ENCODE measurements around the gene PLA2G6. TPM values are rescaled to one million over a fixed set of nuclear protein-coding genes. Genes with fewer than 3 reads are reported as not detected.

Gene PLA2G6
- total and polyA plus RNA-seq, 9 of the 15 experiments (the other 6 are each of a cell fraction or from before 2014, with no cell fraction given), result 0.11 to 12.2 (median 9.7) TPM

DNA sequence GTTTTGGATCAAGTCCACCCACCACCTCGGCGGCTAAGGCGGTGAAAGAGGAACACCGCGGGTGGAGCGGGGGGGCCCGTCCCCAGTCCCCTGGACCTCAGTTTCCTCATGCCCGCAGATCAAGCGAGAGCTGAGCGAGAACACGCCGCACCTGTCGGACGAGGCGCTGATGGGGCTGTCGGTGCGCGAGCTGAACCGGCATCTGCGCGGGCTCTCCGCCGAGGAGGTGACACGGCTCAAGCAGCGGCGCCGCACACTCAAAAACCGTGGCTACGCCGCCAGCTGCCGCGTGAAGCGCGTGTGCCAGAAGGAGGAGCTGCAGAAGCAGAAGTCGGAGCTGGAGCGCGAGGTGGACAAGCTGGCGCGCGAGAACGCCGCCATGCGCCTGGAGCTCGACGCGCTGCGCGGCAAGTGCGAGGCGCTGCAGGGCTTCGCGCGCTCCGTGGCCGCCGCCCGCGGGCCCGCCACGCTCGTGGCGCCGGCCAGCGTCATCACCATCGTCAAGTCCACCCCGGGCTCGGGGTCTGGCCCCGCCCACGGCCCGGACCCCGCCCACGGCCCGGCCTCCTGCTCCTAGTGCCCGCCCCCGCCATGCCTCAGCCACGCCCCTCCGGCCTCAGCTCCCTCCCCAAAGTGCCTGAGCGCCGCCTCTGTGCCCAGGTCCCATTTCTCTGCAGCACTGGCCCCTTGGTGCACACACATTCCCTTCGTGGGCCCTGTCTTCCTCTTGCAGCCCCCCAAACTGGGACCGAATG lies 32.8 kb upstream of the PLA2G6 start (continued):
- TF ChIP-seq, protein P1, sequence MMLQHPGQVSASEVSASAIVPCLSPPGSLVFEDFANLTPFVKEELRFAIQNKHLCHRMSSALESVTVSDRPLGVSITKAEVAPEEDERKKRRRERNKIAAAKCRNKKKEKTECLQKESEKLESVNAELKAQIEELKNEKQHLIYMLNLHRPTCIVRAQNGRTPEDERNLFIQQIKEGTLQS (IDR thresholded peaks at IDR 0.05), result no peak
- TF ChIP-seq, protein P1 (CRISPR knock-in tag; conservative IDR thresholded peaks at IDR 0.05), result no peak
- TF ChIP-seq MTF1 (CRISPR knock-in tag; IDR thresholded peaks at IDR 0.05; ENCODE audit: borderline replicate concordance) (no peak), KLF10 (CRISPR knock-in tag; IDR thresholded peaks at IDR 0.05) (no peak), TARDBP (IDR thresholded peaks at IDR 0.05) (peak; percentile 81; the same call in 1 of the 2 replicates), BCLAF1 (IDR thresholded peaks at IDR 0.05; ENCODE audit: borderline replicate concordance in 1 of 2, control insufficient read depth in 1 of 2, low read depth in 2 of 2, low read length in 1 of 2) (no peak), TCF15 (CRISPR knock-in tag; IDR thresholded peaks at IDR 0.05) (no peak), SIN3A (IDR thresholded peaks at IDR 0.05; ENCODE audit: borderline replicate concordance in 2 of 2, control insufficient read depth in 1 of 2, low read depth in 2 of 2, low read length in 2 of 2) (no peak), PREB (CRISPR knock-in tag; IDR thresholded peaks at IDR 0.05) (no peak)
- TF ChIP-seq, protein P2, sequence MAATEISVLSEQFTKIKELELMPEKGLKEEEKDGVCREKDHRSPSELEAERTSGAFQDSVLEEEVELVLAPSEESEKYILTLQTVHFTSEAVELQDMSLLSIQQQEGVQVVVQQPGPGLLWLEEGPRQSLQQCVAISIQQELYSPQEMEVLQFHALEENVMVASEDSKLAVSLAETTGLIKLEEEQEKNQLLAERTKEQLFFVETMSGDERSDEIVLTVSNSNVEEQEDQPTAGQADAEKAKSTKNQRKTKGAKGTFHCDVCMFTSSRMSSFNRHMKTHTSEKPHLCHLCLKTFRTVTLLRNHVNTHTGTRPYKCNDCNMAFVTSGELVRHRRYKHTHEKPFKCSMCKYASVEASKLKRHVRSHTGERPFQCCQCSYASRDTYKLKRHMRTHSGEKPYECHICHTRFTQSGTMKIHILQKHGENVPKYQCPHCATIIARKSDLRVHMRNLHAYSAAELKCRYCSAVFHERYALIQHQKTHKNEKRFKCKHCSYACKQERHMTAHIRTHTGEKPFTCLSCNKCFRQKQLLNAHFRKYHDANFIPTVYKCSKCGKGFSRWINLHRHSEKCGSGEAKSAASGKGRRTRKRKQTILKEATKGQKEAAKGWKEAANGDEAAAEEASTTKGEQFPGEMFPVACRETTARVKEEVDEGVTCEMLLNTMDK (IDR thresholded peaks at IDR 0.05; ENCODE audit: borderline replicate concordance, insufficient read depth, low read depth, low read length, poor library complexity, severe bottlenecking), result no peak
- TF ChIP-seq, protein P3, sequence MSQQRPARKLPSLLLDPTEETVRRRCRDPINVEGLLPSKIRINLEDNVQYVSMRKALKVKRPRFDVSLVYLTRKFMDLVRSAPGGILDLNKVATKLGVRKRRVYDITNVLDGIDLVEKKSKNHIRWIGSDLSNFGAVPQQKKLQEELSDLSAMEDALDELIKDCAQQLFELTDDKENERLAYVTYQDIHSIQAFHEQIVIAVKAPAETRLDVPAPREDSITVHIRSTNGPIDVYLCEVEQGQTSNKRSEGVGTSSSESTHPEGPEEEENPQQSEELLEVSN (IDR thresholded peaks at IDR 0.05; ENCODE audit: borderline replicate concordance in 1 of 2, extremely low read depth in 1 of 2, insufficient read depth in 1 of 2, insufficient read length in 1 of 2, low read depth in 1 of 2, low read length in 1 of 2, poor library complexity in 1 of 2, severe bottlenecking in 1 of 2), result peak; percentile 99
- TF ChIP-seq, protein P4, sequence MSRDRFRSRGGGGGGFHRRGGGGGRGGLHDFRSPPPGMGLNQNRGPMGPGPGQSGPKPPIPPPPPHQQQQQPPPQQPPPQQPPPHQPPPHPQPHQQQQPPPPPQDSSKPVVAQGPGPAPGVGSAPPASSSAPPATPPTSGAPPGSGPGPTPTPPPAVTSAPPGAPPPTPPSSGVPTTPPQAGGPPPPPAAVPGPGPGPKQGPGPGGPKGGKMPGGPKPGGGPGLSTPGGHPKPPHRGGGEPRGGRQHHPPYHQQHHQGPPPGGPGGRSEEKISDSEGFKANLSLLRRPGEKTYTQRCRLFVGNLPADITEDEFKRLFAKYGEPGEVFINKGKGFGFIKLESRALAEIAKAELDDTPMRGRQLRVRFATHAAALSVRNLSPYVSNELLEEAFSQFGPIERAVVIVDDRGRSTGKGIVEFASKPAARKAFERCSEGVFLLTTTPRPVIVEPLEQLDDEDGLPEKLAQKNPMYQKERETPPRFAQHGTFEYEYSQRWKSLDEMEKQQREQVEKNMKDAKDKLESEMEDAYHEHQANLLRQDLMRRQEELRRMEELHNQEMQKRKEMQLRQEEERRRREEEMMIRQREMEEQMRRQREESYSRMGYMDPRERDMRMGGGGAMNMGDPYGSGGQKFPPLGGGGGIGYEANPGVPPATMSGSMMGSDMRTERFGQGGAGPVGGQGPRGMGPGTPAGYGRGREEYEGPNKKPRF (IDR thresholded peaks at IDR 0.05; ENCODE audit: low read depth, low read length), result no peak

All from K562 (cell line).